ENCODE measurements around the gene MRC2.

Gene MRC2

GRCh38 chr17:62680541-62681052, 53.1 kb downstream of the MRC2 start:
- H3K27ac ChIP-seq (ENCODE audit: low read depth, low read length) = no peak overlapping the region
- no peaks in the 10 kb centered on the region for H4K20me1 ChIP-seq (ENCODE audit: low read depth, low read length)
- no peaks in the 10 kb centered on the region for H3K79me2 ChIP-seq (ENCODE audit: insufficient read depth, low read length)
- H2AFZ ChIP-seq (ENCODE audit: low read depth, low read length, severe bottlenecking) = no peak overlapping the region
- H3K9me2 ChIP-seq (replicated peaks; ENCODE audit: insufficient read depth, low read length) = no peaks in the 10 kb centered on the region
- H3F3A ChIP-seq (ENCODE audit: insufficient read depth) = no peaks in the 10 kb centered on the region
- no peak overlapping the region for H3K4me3 ChIP-seq (ENCODE audit: insufficient read depth, low read length, poor library complexity, severe bottlenecking)
- no peak overlapping the region for H3K4me2 ChIP-seq (ENCODE audit: low read depth, low read length, poor library complexity, severe bottlenecking)
- TF ChIP-seq CTCF (IDR thresholded peaks at IDR 0.05; ENCODE audit: insufficient read depth, low read length, poor library complexity, severe bottlenecking) (no peak), EZH2phosphoT487 (conservative IDR thresholded peaks at IDR 0.05; ENCODE audit: low read length) (no peak)
- no peaks in the 10 kb centered on the region for H3K36me3 ChIP-seq (ENCODE audit: low read length)
- H3K9ac ChIP-seq (ENCODE audit: low read length) = no peak overlapping the region
- no peaks in the 10 kb centered on the region for H3K27me3 ChIP-seq (ENCODE audit: low read length)
- no peaks in the 10 kb centered on the region for H3K9me3 ChIP-seq (ENCODE audit: insufficient read depth, low read length)

GRCh38 chr17:62681061-62681938, 53.8 kb downstream of the MRC2 start:
- Histone ChIP-seq H3K9me3 (ENCODE audit: insufficient read depth, low read length) (no peaks in the 10 kb centered on the region), H3K79me2 (ENCODE audit: insufficient read depth, low read length) (no peaks in the 10 kb centered on the region), H3K4me2 (ENCODE audit: low read depth, low read length, poor library complexity, severe bottlenecking) (no peak overlapping the region), H2AFZ (ENCODE audit: low read depth, low read length, severe bottlenecking) (no peak overlapping the region), H3F3A (ENCODE audit: insufficient read depth) (no peaks in the 10 kb centered on the region), H4K20me1 (ENCODE audit: low read depth, low read length) (no peaks in the 10 kb centered on the region), H3K36me3 (ENCODE audit: low read length) (no peaks in the 10 kb centered on the region), H3K27me3 (ENCODE audit: low read length) (no peaks in the 10 kb centered on the region), H3K9ac (ENCODE audit: low read length) (no peak overlapping the region), H3K27ac (ENCODE audit: low read depth, low read length) (no peak overlapping the region), H3K9me2 (replicated peaks; ENCODE audit: insufficient read depth, low read length) (no peaks in the 10 kb centered on the region), H3K4me3 (ENCODE audit: insufficient read depth, low read length, poor library complexity, severe bottlenecking) (no peak overlapping the region)
- no peak for TF ChIP-seq CTCF (IDR thresholded peaks at IDR 0.05; ENCODE audit: insufficient read depth, low read length, poor library complexity, severe bottlenecking)
- TF ChIP-seq EZH2phosphoT487 (conservative IDR thresholded peaks at IDR 0.05; ENCODE audit: low read length) = no peak

- Histone ChIP-seq H3K9ac (ENCODE audit: low read length) (no peak overlapping the region), H3K27ac (ENCODE audit: low read depth, low read length) (no peak overlapping the region), H3K4me2 (ENCODE audit: low read depth, low read length, poor library complexity, severe bottlenecking) (no peak overlapping the region), H3K79me2 (ENCODE audit: insufficient read depth, low read length) (no peaks in the 10 kb centered on the region), H3K36me3 (ENCODE audit: low read length) (no peaks in the 10 kb centered on the region), H2AFZ (ENCODE audit: low read depth, low read length, severe bottlenecking) (no peak overlapping the region), H3K27me3 (ENCODE audit: low read length) (no peaks in the 10 kb centered on the region), H3F3A (ENCODE audit: insufficient read depth) (no peaks in the 10 kb centered on the region), H3K4me3 (ENCODE audit: insufficient read depth, low read length, poor library complexity, severe bottlenecking) (no peak overlapping the region), H3K9me2 (replicated peaks; ENCODE audit: insufficient read depth, low read length) (no peaks in the 10 kb centered on the region), H4K20me1 (ENCODE audit: low read depth, low read length) (no peaks in the 10 kb centered on the region), H3K9me3 (ENCODE audit: insufficient read depth, low read length) (no peaks in the 10 kb centered on the region)
- TF ChIP-seq CTCF (IDR thresholded peaks at IDR 0.05; ENCODE audit: insufficient read depth, low read length, poor library complexity, severe bottlenecking) (no peak), EZH2phosphoT487 (conservative IDR thresholded peaks at IDR 0.05; ENCODE audit: low read length) (no peak)
These were observed 54.5 kb downstream of the MRC2 start for GRCh38 chr17:62681939-62682381.
